Gastrocnemius medialis (tissue), 4 donors: ENCODE data around the gene SEC22A.

ENCODE experiments used
- POLR2A ChIP-seq, 2 donors: fragments of 450-650 bp; IDR thresholded peaks; one replicate each; pipeline ENCODE4 v1.6.1; 2017; ENCODE audit warnings: antibody characterized with exemption in 2 of 2, mild to moderate bottlenecking in 2 of 2, moderate library complexity in 2 of 2
- TF ChIP-seq, protein P1 (sequence below), 5 experiments: fragments of 450-650 bp in 3 of 5; fragments of 200-600 bp in 2 of 5; sonication (generic) in 2 of 5; IDR thresholded peaks in 4 of 5; conservative IDR thresholded peaks in 1 of 5; 1 replicate in 4 of 5; 2 replicates in 1 of 5; pipeline ENCODE4 v1.5.1; 2016 to 2019; ENCODE audit warnings: antibody characterized with exemption in 5 of 5, mild to moderate bottlenecking in 3 of 5, moderate library complexity in 3 of 5

DNA sequence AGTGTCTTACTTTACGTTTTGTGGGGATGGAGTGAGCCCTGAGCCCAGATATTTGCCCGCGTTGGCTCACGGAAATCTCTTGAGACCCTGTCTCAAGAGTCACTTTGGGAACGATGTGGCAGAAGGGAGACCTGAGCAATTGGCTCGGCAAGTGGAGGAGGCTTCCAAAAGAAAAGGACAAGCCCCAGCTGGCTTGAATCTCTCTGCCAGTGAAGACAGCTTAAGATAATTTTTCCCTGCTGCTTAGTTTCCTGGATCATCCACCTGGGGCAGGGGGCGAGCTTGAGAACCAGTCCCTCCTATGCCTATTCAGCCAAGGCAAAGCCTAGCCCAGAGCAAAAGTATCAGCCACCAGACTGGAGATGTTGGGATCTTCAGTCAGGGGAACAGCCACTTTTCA is 708 bp downstream of the SEC22A start:
- no peak for TF ChIP-seq POLR2A (IDR thresholded peaks at IDR 0.05)
- TF ChIP-seq, protein P1, sequence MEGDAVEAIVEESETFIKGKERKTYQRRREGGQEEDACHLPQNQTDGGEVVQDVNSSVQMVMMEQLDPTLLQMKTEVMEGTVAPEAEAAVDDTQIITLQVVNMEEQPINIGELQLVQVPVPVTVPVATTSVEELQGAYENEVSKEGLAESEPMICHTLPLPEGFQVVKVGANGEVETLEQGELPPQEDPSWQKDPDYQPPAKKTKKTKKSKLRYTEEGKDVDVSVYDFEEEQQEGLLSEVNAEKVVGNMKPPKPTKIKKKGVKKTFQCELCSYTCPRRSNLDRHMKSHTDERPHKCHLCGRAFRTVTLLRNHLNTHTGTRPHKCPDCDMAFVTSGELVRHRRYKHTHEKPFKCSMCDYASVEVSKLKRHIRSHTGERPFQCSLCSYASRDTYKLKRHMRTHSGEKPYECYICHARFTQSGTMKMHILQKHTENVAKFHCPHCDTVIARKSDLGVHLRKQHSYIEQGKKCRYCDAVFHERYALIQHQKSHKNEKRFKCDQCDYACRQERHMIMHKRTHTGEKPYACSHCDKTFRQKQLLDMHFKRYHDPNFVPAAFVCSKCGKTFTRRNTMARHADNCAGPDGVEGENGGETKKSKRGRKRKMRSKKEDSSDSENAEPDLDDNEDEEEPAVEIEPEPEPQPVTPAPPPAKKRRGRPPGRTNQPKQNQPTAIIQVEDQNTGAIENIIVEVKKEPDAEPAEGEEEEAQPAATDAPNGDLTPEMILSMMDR (IDR thresholded peaks at IDR 0.05 in 4 of 5, conservative IDR thresholded peaks at IDR 0.05 in 1 of 5), result no peak
